Mammary epithelial cell (primary cell): ENCODE measurements around the gene ANO1.

Experiments
- CTCF ChIP-seq, 2 donors: IDR thresholded peaks in 1 of 2; conservative IDR thresholded peaks in 1 of 2; 2 replicates each; pipeline ENCODE4 v1.5.1; 2011 to 2012; ENCODE audit warnings: inconsistent platforms in 2 of 2, low read length in 2 of 2, mild to moderate bottlenecking in 2 of 2, control low read depth in 1 of 2, low read depth in 1 of 2; ENCODE audit not compliant: insufficient read depth in 1 of 2; ENCODE audit errors: extremely low read depth in 1 of 2
- EZH2 ChIP-seq: IDR thresholded peaks from 2 replicates; pipeline ENCODE4 v1.6.1; 2012; ENCODE audit warnings: low read length, inconsistent platforms, borderline replicate concordance

DNA sequence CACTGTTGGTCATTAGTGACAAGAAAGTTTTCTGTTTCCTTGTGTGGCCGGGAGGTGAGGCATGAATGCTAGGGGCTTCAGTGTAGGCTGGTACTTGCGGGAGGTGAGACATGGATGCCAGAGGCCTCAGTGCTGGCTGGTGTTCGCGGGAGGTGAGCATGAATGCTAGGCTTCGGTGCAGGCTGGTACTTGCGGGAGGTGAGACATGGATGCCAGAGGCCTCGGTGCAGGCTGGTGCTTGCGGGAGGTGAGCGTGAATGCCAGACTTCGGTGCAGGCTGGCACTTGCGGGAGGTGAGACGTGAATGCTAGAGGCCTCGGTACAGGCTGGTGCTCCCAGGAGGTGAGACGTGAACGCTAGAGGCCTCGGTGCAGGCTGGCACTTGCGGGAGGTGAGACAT, 48.4 kb downstream of the ANO1 start:
- TF ChIP-seq CTCF (conservative IDR thresholded peaks at IDR 0.05 in 1 of 2, IDR thresholded peaks at IDR 0.05 in 1 of 2; ENCODE audit: extremely low read depth in 1 of 2, insufficient read depth in 1 of 2, low read depth in 1 of 2, low read length in 2 of 2) (no peak), EZH2 (no peak)
